ENCODE measurements around the gene GALNT10.

- no peak for TF ChIP-seq POLR2A (IDR thresholded peaks at IDR 0.05; ENCODE audit: borderline replicate concordance, extremely low read depth, insufficient read depth, insufficient read length)
- no peak for TF ChIP-seq POLR2AphosphoS5 (IDR thresholded peaks at IDR 0.05; ENCODE audit: low read depth, low read length)
- TF ChIP-seq, protein P1, sequence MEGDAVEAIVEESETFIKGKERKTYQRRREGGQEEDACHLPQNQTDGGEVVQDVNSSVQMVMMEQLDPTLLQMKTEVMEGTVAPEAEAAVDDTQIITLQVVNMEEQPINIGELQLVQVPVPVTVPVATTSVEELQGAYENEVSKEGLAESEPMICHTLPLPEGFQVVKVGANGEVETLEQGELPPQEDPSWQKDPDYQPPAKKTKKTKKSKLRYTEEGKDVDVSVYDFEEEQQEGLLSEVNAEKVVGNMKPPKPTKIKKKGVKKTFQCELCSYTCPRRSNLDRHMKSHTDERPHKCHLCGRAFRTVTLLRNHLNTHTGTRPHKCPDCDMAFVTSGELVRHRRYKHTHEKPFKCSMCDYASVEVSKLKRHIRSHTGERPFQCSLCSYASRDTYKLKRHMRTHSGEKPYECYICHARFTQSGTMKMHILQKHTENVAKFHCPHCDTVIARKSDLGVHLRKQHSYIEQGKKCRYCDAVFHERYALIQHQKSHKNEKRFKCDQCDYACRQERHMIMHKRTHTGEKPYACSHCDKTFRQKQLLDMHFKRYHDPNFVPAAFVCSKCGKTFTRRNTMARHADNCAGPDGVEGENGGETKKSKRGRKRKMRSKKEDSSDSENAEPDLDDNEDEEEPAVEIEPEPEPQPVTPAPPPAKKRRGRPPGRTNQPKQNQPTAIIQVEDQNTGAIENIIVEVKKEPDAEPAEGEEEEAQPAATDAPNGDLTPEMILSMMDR (IDR thresholded peaks at IDR 0.05 in 2 of 3, conservative IDR thresholded peaks at IDR 0.05 in 1 of 3; ENCODE audit: borderline replicate concordance in 1 of 3, insufficient read depth in 1 of 3, low read depth in 2 of 3, low read length in 2 of 3): no peak
- no peak for TF ChIP-seq SIN3A (IDR thresholded peaks at IDR 0.05; ENCODE audit: low read depth)
- TF ChIP-seq TCF7L2 (IDR thresholded peaks at IDR 0.05; ENCODE audit: borderline replicate concordance, extremely low read depth, insufficient read depth, insufficient read length): no peak
These were observed 218.3 kb downstream of the GALNT10 start for GRCh38 chr5:154408811-154409210.

Data from HCT116 (cell line).